ENCODE results near the gene TSPEAR.

- TF ChIP-seq CTCF (IDR thresholded peaks at IDR 0.05) (no peak), POLR2A (IDR thresholded peaks at IDR 0.05) (no peak)
Observed at GRCh38 chr21:44485796-44486195, 225.6 kb downstream of the TSPEAR start.
